Activated CD8-positive, alpha-beta T cell treated with anti-CD3 and anti-CD28 coated beads, Interleukin-2, amount 10 ng/mL, durations not matched to agents 7 days and 5 days (primary cell): Measurements from ENCODE around the gene TIMM50. TPM values are rescaled to one million over a fixed set of nuclear protein-coding genes. Genes with fewer than 3 reads are reported as not detected.

Source experiments
- ATAC-seq: fragments of 150-1000 bp; cut with Tn5 transposase; one replicate; pipeline ENCODE4 v1.10.0; 2021; ENCODE audit warnings: moderate library complexity
- CTCF ChIA-PET: fragments of 350-600 bp; sonication (Branson Sonifier 250); formaldehyde crosslinking; loops from one replicate; lab custom pipeline; 2021; ENCODE audit warnings: antibody characterized with exemption; lab: Charles Lee
- POLR2A ChIA-PET: fragments of 350-600 bp; sonication (Branson Sonifier 250); formaldehyde crosslinking; loops from one replicate; lab custom pipeline; 2021; ENCODE audit warnings: antibody characterized with exemption; lab: Charles Lee
- DNase-seq: peaks from one replicate; pipeline ENCODE4 v3.0.0-alpha.2; 2020
- H3K27ac Mint-ChIP-seq: one replicate; pipeline ENCODE4 v1.8.0; 2021; ENCODE audit warnings: mild to moderate bottlenecking, mixed read lengths
- H3K27me3 Mint-ChIP-seq: one replicate; pipeline ENCODE4 v1.8.0; 2021; ENCODE audit warnings: low read depth, mixed read lengths
- H3K36me3 Mint-ChIP-seq: one replicate; pipeline ENCODE4 v1.8.0; 2021; ENCODE audit warnings: low read depth, mixed read lengths
- H3K4me1 Mint-ChIP-seq: one replicate; pipeline ENCODE4 v1.8.0; 2021; ENCODE audit warnings: low read depth, mixed read lengths
- H3K4me3 Mint-ChIP-seq: one replicate; pipeline ENCODE4 v1.8.0; 2021; ENCODE audit warnings: mild to moderate bottlenecking, mixed read lengths
- H3K9me3 Mint-ChIP-seq: one replicate; pipeline ENCODE4 v1.8.0; 2022; ENCODE audit warnings: mixed read lengths; ENCODE audit not compliant: insufficient read depth
- total RNA-seq, 2 experiments: library from RNA; stranded (reverse); gene quantifications; one replicate each; pipeline ENCODE4 v1.2.3, GENCODE V29; 2021

TIMM50 gene
- total RNA-seq = 10 to 100 TPM; 56.1 to 65.9 TPM

GRCh38 chr19:39480337-39481228 is at the start of gene TIMM50:
TIMM50 (plus strand) TSS chr19:39480838; CDS start chr19:39480854, 16 bp downstream.
- POLR2A ChIA-PET = interaction anchor here (0.6 to 1.2 kb wide), 6 partner anchors 11 to 45 kb away, joined by 3 to 11 read pairs (median 4); partner anchors contain the start of genes RPS16 and SUPT5H
- CTCF ChIA-PET = interaction anchor here (0.7 to 2.0 kb wide), 6 partner anchors 15 to 69 kb away, joined by 3 to 5 read pairs (median 3); partner anchors contain the start of genes EID2B, PLEKHG2 and RPS16
- Mint-ChIP-seq H3K9me3 (no peaks in the 10 kb centered on the region), H3K4me1 (peaks cover 29% of the 10 kb centered on the region), H3K27me3 (no peaks in the 10 kb centered on the region), H3K27ac (peak within 1 kb of the TSS; percentile 97), H3K36me3 (peaks cover 20% of the 10 kb centered on the region), H3K4me3 (peak within 1 kb of the TSS; percentile 92)
- DNase-seq = peak; percentile 98
- ATAC-seq = peak; percentile 96

- Mint-ChIP-seq H3K27ac (no peak overlapping the region), H3K4me3 (no peak overlapping the region), H3K4me1 (peaks cover 53% of the 10 kb centered on the region), H3K27me3 (peaks cover 2% of the 10 kb centered on the region), H3K36me3 (peaks cover 46% of the 10 kb centered on the region), H3K9me3 (no peaks in the 10 kb centered on the region)
- DNase-seq (no peak), ATAC-seq (no peak)
- CTCF ChIA-PET = interaction anchor here (1.5 kb wide), 1 partner anchor 18 kb away, joined by 3 read pairs; no protein-coding TSS in a partner anchor
- POLR2A ChIA-PET = interaction anchor here (0.7 to 2.5 kb wide), 4 partner anchors 11 to 25 kb away, joined by 3 to 13 read pairs (median 6); partner anchors contain the start of gene SUPT5H
These were observed 48.0 kb upstream of the TIMM50 start for GRCh38 chr19:39432677-39433025.

DNA sequence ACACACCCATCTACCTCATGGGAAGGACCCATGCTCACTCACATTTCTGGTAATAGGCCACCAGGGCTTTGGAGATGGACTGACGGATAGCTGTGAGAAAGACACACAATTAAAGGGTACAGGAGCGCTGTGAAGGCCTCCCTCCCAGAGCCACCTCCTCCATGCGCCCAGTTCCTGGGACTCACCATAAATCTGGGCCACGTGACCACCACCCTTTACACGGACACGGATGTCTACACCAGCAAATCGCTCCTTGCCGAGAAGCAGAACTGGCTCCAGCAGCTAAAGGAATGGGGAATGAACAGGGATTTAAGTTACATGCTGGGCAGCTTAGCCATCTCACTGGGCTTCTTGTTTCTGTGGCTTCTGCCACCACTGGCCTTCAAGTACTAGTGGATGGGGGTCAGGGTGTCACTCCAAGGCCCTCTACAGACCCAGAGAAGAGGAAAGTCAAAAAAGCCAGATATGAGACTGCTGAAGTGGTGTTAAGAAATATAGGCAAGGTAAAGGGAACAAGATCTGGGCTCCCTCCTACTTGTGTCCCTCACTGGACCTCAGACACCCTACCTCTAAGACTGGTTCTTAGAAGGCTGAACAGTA is 47.1 kb upstream of the TIMM50 start:
- ATAC-seq (no peak), DNase-seq (no peak)
- peaks cover 2% of the 10 kb centered on the region for H3K27me3 Mint-ChIP-seq
- H3K4me1 Mint-ChIP-seq = peaks cover 53% of the 10 kb centered on the region
- ChIA-PET POLR2A (interaction anchor here (1.0 to 3.5 kb wide), 4 partner anchors 12 to 29 kb away, joined by 4 to 58 read pairs (median 21); partner anchors contain the start of genes PLEKHG2, SUPT5H and ZFP36), CTCF (interaction anchor here (1.2 kb wide), 1 partner anchor 99 kb away, joined by 5 read pairs; the partner anchor contains the start of gene EID2B)
- peak overlapping the region; percentile 38 for H3K4me3 Mint-ChIP-seq
- no peaks in the 10 kb centered on the region for H3K9me3 Mint-ChIP-seq
- peaks cover 46% of the 10 kb centered on the region for H3K36me3 Mint-ChIP-seq
- H3K27ac Mint-ChIP-seq = peak overlapping the region; percentile 52

DNA sequence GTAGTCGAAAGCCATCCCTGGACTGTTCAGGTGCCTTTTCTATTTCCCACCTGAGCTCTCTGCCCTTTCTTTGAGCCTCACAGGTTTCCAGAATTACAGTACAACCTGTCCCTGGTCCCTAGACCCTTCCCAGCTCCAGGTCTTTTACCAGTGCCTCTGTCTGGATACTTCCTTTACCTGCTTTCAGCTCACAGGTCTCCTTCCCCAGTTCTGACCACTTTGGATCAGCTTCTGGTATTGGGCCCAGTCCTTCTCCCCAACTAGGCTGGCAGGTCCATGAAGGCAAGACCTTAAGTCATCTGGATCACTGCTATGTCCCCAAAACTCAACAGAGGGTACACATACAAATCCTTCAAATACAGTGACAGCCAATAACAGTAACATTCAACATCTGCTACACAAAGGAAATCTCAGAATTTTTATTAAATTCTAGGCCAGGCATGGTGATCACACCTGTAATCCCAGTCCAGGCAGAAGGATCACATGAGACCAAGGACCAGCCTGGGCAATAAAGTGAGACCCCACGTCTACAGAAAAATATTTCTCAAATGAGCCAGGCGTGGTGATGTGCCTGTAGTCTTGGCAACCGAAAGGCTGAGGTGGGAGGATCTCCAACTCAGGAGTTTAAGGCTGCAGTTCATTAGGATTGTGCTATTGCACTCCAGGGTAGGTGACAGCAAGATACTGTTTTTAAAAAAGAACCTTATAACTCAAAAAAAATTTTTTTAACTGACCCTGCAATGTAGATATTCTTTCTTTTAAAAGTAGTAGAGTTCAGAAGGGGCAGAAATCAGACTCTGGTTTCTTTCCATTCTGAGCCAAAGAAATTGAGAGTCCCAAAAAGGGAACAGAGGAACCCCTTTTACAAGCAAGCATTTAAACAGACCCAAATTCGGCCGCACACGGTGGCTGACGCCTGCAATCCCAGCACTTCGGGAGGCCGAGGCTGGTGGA is 46.2 kb upstream of the TIMM50 start:
- POLR2A ChIA-PET = interaction anchor here (0.8 to 3.5 kb wide), 17 partner anchors 8 to 123 kb away, joined by 3 to 64 read pairs (median 17); partner anchors contain the start of genes EID2, GMFG, MED29 and PAF1
- Mint-ChIP-seq H3K4me1 (peaks cover 53% of the 10 kb centered on the region), H3K27ac (peak overlapping the region; percentile 77), H3K9me3 (no peaks in the 10 kb centered on the region), H3K27me3 (peaks cover 2% of the 10 kb centered on the region), H3K36me3 (peaks cover 46% of the 10 kb centered on the region), H3K4me3 (peak overlapping the region; percentile 99)
- CTCF ChIA-PET = interaction anchor here (1.1 to 1.7 kb wide), 9 partner anchors 11 to 238 kb away, joined by 4 to 33 read pairs (median 7); partner anchors contain the start of genes EID2B, PLEKHG2 and SUPT5H
- DNase-seq (no peak), ATAC-seq (no peak)

GRCh38 chr19:39435499-39436349 is 44.9 kb upstream of the TIMM50 start, which contains the start of gene RPS16:
RPS16 (minus strand) TSS chr19:39435949; CDS start chr19:39435895, 54 bp downstream.
- H3K4me1 Mint-ChIP-seq = peaks cover 54% of the 10 kb centered on the region
- peaks cover 44% of the 10 kb centered on the region for H3K36me3 Mint-ChIP-seq
- ChIA-PET CTCF (interaction anchor here (0.7 to 1.7 kb wide), 15 partner anchors 9 to 237 kb away, joined by 3 to 33 read pairs (median 5); partner anchors contain the start of genes EID2B, MED29, PAF1 and PLEKHG2), POLR2A (interaction anchor here (0.6 to 3.5 kb wide), 41 partner anchors 9 to 587 kb away, joined by 3 to 64 read pairs (median 5); partner anchors contain the start of genes DLL3, EID2, EID2B and GMFG)
- ATAC-seq (peak; percentile 94), DNase-seq (peak; percentile 99)
- peak within 1 kb of the TSS; percentile 99 for H3K4me3 Mint-ChIP-seq
- no peaks in the 10 kb centered on the region for H3K9me3 Mint-ChIP-seq
- H3K27ac Mint-ChIP-seq = peak within 1 kb of the TSS; percentile 100
- peaks cover 4% of the 10 kb centered on the region for H3K27me3 Mint-ChIP-seq

DNA sequence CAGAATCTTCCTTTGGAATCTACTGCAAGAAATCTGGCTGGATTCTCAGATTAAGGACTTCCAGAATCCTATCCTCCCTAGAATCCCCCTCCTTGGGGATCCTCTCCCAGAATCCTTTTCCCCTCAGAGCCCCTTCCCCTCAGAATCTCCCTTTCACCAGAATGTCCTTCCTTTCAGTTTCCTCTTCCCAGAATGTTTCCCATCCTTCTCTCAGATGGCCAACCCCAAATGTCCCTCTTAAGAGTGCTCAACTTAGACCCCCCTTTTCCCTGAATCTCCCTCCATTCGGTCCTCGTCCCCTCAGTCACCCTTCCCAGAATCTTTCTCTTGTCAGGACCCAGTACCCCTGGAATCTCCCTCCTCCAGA is 44.3 kb upstream of the TIMM50 start:
- H3K27ac Mint-ChIP-seq = peak overlapping the region; percentile 100
- CTCF ChIA-PET = interaction anchor here (1.0 to 1.7 kb wide), 11 partner anchors 9 to 236 kb away, joined by 3 to 33 read pairs (median 7); partner anchors contain the start of genes EID2B, MED29, PAF1 and PLEKHG2
- H3K4me3 Mint-ChIP-seq = peak overlapping the region; percentile 99
- H3K36me3 Mint-ChIP-seq = peaks cover 41% of the 10 kb centered on the region
- DNase-seq = no peak
- peaks cover 51% of the 10 kb centered on the region for H3K4me1 Mint-ChIP-seq
- H3K27me3 Mint-ChIP-seq = peaks cover 4% of the 10 kb centered on the region
- ATAC-seq = no peak
- H3K9me3 Mint-ChIP-seq = no peaks in the 10 kb centered on the region
- POLR2A ChIA-PET = interaction anchor here (0.6 to 3.5 kb wide), 35 partner anchors 9 to 240 kb away, joined by 3 to 64 read pairs (median 8); partner anchors contain the start of genes DLL3, EID2, EID2B and GMFG

GRCh38 chr19:39438270-39438934 is 42.2 kb upstream of the TIMM50 start:
- no peak overlapping the region for H3K4me3 Mint-ChIP-seq
- H3K4me1 Mint-ChIP-seq = peaks cover 41% of the 10 kb centered on the region
- no peak for ATAC-seq

DNA sequence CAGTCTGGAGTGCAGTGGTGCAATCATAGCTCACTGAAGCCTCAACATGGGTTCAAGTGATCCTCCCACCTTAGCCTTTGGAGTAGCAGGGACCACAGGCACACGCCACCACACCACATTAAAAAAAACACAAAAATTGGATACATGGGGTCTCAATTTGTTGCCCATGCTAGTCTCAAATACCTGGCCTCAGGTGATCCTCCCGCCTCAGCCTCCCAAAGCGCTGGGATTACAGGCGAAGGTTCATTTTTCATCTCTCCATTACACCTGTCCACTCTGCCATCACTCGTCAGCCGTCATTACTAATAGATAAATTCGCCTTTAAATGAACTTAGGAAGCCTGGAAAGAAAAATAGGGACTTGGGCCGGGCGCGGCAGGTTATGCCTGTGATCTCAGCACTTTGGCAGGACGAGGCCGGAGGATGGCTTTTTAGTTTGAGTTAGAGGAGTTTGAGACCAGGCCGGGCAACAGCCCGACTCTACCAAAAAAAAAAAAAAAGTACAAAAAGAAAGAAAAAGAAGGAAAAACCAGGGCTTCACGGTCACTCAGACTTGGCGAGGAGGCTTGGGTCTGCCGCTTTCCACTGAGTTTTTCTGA is 35.9 kb upstream of the TIMM50 start:
- H3K4me3 Mint-ChIP-seq = peak overlapping the region; percentile 93
- H3K36me3 Mint-ChIP-seq = peaks cover 37% of the 10 kb centered on the region
- peaks cover 4% of the 10 kb centered on the region for H3K27me3 Mint-ChIP-seq
- peaks cover 52% of the 10 kb centered on the region for H3K4me1 Mint-ChIP-seq
- peak overlapping the region; percentile 95 for H3K27ac Mint-ChIP-seq
- CTCF ChIA-PET = interaction anchor here (1.3 to 3.4 kb wide), 3 partner anchors 9 to 33 kb away, joined by 5 to 17 read pairs (median 7); partner anchors contain the start of genes PLEKHG2 and RPS16
- H3K9me3 Mint-ChIP-seq = no peaks in the 10 kb centered on the region
- DNase-seq (no peak), ATAC-seq (no peak)
- POLR2A ChIA-PET = interaction anchor here (0.9 to 3.5 kb wide), 17 partner anchors 9 to 492 kb away, joined by 3 to 64 read pairs (median 4); partner anchors contain the start of genes EID2, EID2B, MED29 and PAF1

More at GRCh38 chr19:39438270-39438934, 42.2 kb upstream of the TIMM50 start:
- peaks cover 29% of the 10 kb centered on the region for H3K36me3 Mint-ChIP-seq
- no peaks in the 10 kb centered on the region for H3K9me3 Mint-ChIP-seq
- no peak overlapping the region for H3K27ac Mint-ChIP-seq
- POLR2A ChIA-PET = interaction anchor here (1.0 kb wide), 1 partner anchor 42 kb away, joined by 3 read pairs; no protein-coding TSS in a partner anchor
- peaks cover 6% of the 10 kb centered on the region for H3K27me3 Mint-ChIP-seq
- CTCF ChIA-PET = interaction anchor here (0.9 to 1.8 kb wide), 4 partner anchors 36 to 234 kb away, joined by 3 to 4 read pairs (median 4); partner anchors contain the start of gene EID2
- DNase-seq = no peak
